OCI-LY3 (cell line): ENCODE data around the gene ITGB8.
A peak's percentile ranks its signal among the peaks of the same experiment; 100 is the strongest.

Experiments used
- H2AFZ ChIP-seq: fragments of 200-600, 300-600 bp; shearing (Covaris generic); 2 replicates; pipeline ENCODE4 v1.6.0; 2014; ENCODE audit warnings: antibody characterized with exemption, low read depth, low read length
- H3K27ac ChIP-seq: fragments of 200-600, 300-600 bp; sonication (generic); 2 replicates; pipeline ENCODE4 v1.5.1; 2014; ENCODE audit warnings: mild to moderate bottlenecking, low read length, moderate library complexity, mixed read lengths
- H3K27me3 ChIP-seq: fragments of 200-600, 300-600 bp; sonication (generic); 2 replicates; pipeline ENCODE4 v1.6.1; 2014; ENCODE audit warnings: low read depth, low read length, mixed read lengths
- H3K36me3 ChIP-seq: fragments of 200-600, 300-600 bp; sonication (generic); replicated peaks from 2 replicates; pipeline ENCODE3; 2014; ENCODE audit warnings: low read depth, low read length, mixed read lengths
- H3K4me1 ChIP-seq: fragments of 300-600, 200-600 bp; sonication (generic); 2 replicates; pipeline ENCODE4 v1.6.1; 2014; ENCODE audit warnings: low read length, mixed read lengths
- H3K4me2 ChIP-seq: fragments of 200-600, 300-600 bp; sonication (generic); 2 replicates; pipeline ENCODE4 v1.6.1; 2014; ENCODE audit warnings: low read length, mixed read lengths
- H3K4me3 ChIP-seq: fragments of 300-600, 200-600 bp; sonication (generic); 2 replicates; pipeline ENCODE4 v1.5.1; 2014; ENCODE audit warnings: antibody characterized with exemption, mild to moderate bottlenecking, low read length, moderate library complexity
- H3K79me2 ChIP-seq: fragments of 300-600, 200-600 bp; shearing (Covaris generic); 2 replicates; pipeline ENCODE4 v1.6.1; 2014; ENCODE audit warnings: mild to moderate bottlenecking, low read length, mixed read lengths
- H3K9ac ChIP-seq: fragments of 300-600, 200-600 bp; shearing (Covaris generic); 2 replicates; pipeline ENCODE4 v1.6.0; 2014; ENCODE audit warnings: mild to moderate bottlenecking, low read length, moderate library complexity
- H3K9me3 ChIP-seq: fragments of 200-600, 300-600 bp; shearing (Covaris generic); 2 replicates; pipeline ENCODE4 v1.6.1; 2014; ENCODE audit warnings: low read length, mixed read lengths; ENCODE audit not compliant: insufficient read depth
- H4K20me1 ChIP-seq: fragments of 200-600, 300-600 bp; sonication (generic); 2 replicates; pipeline ENCODE4 v1.6.1; 2016; ENCODE audit warnings: low read length, mixed read lengths; ENCODE audit not compliant: insufficient read depth
- EZH2phosphoT487 ChIP-seq: fragments of 200-600 bp; shearing (Covaris generic); IDR thresholded peaks from 2 replicates; pipeline ENCODE4 v1.6.1; 2018; ENCODE audit warnings: antibody characterized with exemption, mixed run types, low read depth
- TF ChIP-seq, protein P1 (sequence below): fragments of 200-600, 300-600 bp; sonication (generic); IDR thresholded peaks from 2 replicates; pipeline ENCODE4 v1.5.1; 2014; ENCODE audit warnings: antibody characterized with exemption, low read length, low read depth

The ITGB8 gene

DNA sequence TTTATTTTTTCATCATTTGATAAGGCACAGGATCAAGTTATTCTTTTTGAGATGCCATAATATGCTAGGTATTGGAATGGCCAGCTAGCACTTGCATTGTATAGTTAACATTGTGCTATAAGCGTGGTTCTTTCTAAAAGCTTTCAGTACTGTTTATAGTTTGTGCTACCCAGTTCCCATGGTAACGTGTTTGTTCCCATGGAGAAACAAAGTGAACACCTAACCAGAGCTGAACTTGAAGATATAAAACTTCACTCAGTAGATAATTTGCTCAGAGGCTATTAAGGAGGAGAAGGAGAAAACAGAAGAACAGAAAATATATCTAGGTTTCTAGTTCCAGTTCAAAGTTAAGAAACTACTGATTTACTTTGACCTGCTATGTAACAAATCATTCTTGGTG lies 23.6 kb upstream of the ITGB8 start:
- no peak for TF ChIP-seq EZH2phosphoT487
- TF ChIP-seq, protein P1, sequence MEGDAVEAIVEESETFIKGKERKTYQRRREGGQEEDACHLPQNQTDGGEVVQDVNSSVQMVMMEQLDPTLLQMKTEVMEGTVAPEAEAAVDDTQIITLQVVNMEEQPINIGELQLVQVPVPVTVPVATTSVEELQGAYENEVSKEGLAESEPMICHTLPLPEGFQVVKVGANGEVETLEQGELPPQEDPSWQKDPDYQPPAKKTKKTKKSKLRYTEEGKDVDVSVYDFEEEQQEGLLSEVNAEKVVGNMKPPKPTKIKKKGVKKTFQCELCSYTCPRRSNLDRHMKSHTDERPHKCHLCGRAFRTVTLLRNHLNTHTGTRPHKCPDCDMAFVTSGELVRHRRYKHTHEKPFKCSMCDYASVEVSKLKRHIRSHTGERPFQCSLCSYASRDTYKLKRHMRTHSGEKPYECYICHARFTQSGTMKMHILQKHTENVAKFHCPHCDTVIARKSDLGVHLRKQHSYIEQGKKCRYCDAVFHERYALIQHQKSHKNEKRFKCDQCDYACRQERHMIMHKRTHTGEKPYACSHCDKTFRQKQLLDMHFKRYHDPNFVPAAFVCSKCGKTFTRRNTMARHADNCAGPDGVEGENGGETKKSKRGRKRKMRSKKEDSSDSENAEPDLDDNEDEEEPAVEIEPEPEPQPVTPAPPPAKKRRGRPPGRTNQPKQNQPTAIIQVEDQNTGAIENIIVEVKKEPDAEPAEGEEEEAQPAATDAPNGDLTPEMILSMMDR, result no peak
- H3K9ac ChIP-seq, result no peak overlapping the region
- H3K27ac ChIP-seq, result no peak overlapping the region
- H3K27me3 ChIP-seq, result no peaks in the 10 kb centered on the region
- H3K9me3 ChIP-seq, result no peaks in the 10 kb centered on the region; the same call in 1 of the 2 replicates
- no peak overlapping the region for H3K4me2 ChIP-seq
- no peaks in the 10 kb centered on the region for H3K36me3 ChIP-seq
- H4K20me1 ChIP-seq, result no peaks in the 10 kb centered on the region
- H3K4me3 ChIP-seq, result no peak overlapping the region
- H3K79me2 ChIP-seq, result no peaks in the 10 kb centered on the region
- no peak overlapping the region for H2AFZ ChIP-seq
- peaks cover 68% of the 10 kb centered on the region for H3K4me1 ChIP-seq

DNA sequence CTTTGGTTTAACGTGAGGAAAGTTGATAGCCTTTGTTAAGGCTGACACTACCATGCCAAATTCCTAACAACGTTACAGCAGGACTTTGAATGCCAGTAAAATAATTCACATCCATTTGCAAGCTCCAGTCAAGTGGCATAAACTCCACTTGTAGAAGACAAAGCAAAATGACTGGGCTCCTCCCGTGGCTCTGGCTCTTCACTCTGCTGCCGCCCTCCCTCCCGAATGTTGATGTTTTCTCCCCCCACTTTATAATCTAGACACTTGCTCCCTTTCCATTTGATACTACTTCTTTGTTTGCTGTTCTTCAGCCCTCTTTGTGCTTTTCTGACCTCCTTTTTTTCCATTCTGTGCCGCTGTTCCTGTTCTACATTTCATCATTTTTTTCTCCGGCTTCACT lies 22.8 kb upstream of the ITGB8 start:
- Histone ChIP-seq H3K36me3 (no peaks in the 10 kb centered on the region), H3K9me3 (no peaks in the 10 kb centered on the region; the same call in 1 of the 2 replicates), H3K27ac (no peak overlapping the region), H3K4me1 (peaks cover 60% of the 10 kb centered on the region), H3K4me2 (no peak overlapping the region), H3K4me3 (no peak overlapping the region), H3K9ac (no peak overlapping the region), H3K79me2 (no peaks in the 10 kb centered on the region), H2AFZ (no peak overlapping the region), H4K20me1 (no peaks in the 10 kb centered on the region), H3K27me3 (no peaks in the 10 kb centered on the region)
- TF ChIP-seq, protein P1, result no peak
- no peak for TF ChIP-seq EZH2phosphoT487

DNA sequence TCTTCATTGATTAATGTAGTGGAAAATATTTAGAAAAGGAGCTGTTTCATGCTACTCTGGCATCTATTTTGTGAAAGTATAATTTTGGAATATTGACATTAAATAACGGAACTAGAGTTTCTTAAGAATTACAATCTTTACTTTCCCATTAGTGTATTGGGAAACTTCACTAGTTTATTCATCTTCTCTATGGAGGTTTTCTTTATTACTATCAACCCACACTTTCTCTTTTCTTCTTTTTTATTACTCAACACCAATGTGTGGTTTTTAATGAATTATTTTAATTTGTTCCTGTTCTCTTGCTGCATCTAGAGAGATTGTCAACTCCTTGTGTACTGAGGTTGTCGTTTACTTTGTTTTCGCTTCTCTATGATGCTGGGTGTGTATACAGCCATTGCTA lies 20.4 kb upstream of the ITGB8 start:
- no peak for TF ChIP-seq EZH2phosphoT487
- TF ChIP-seq, protein P1, result no peak
- peak overlapping the region; percentile 60 for H3K27ac ChIP-seq
- H3K79me2 ChIP-seq, result no peaks in the 10 kb centered on the region
- H4K20me1 ChIP-seq, result no peaks in the 10 kb centered on the region
- no peaks in the 10 kb centered on the region for H3K27me3 ChIP-seq
- no peaks in the 10 kb centered on the region for H3K36me3 ChIP-seq
- H3K9me3 ChIP-seq, result no peaks in the 10 kb centered on the region; the same call in 1 of the 2 replicates
- 0 out of 2 replicates have a peak overlapping the region, but pooled peaks have one; percentile 14 for H3K4me3 ChIP-seq
- peak overlapping the region; percentile 29; the same call in 1 of the 2 replicates for H3K9ac ChIP-seq
- peaks cover 52% of the 10 kb centered on the region for H3K4me1 ChIP-seq
- H2AFZ ChIP-seq, result 0 out of 2 replicates have a peak overlapping the region, but pooled peaks have one; percentile 34
- H3K4me2 ChIP-seq, result peak overlapping the region; percentile 52

GRCh38 chr7:20310963-20311742 lies 19.5 kb upstream of the ITGB8 start:
- no peaks in the 10 kb centered on the region for H3K36me3 ChIP-seq
- no peak overlapping the region for H2AFZ ChIP-seq
- no peaks in the 10 kb centered on the region for H3K9me3 ChIP-seq
- H3K27me3 ChIP-seq, result no peaks in the 10 kb centered on the region
- H4K20me1 ChIP-seq, result no peaks in the 10 kb centered on the region
- peak overlapping the region; percentile 52 for H3K4me2 ChIP-seq
- peaks cover 43% of the 10 kb centered on the region for H3K4me1 ChIP-seq
- H3K4me3 ChIP-seq, result 0 out of 2 replicates have a peak overlapping the region, but pooled peaks have one; percentile 14
- H3K27ac ChIP-seq, result peak overlapping the region; percentile 60
- peak overlapping the region; percentile 29; the same call in 1 of the 2 replicates for H3K9ac ChIP-seq
- TF ChIP-seq, protein P1, result peak; percentile 63
- TF ChIP-seq EZH2phosphoT487, result no peak
- H3K79me2 ChIP-seq, result no peaks in the 10 kb centered on the region
